HuH-7.5 (cell line): ENCODE results near the gene TMEM167B.
"Not testable (repeated sequence)": the region's sequence is repeated elsewhere in the genome, so short reads cannot be mapped to it uniquely, and the experiment has no call there.

Experiments
- DNase-seq: peaks from one replicate; pipeline ENCODE4 v3.0.0; 2011; ENCODE audit warnings: low spot score

TMEM167B gene

GRCh38 chr1:109090196-109091077, at the start of gene TMEM167B:
Gene TMEM167B (plus strand): TSS chr1:109090764. CDS start chr1:109090873, 109 bp downstream.
- peak; percentile 59 for DNase-seq

- DNase-seq: peak; percentile 22
Measured at GRCh38 chr1:109040989-109041620, 49.5 kb upstream of the TMEM167B start.

- DNase-seq: peak; percentile 95
Measured at GRCh38 chr1:109041621-109042468, 48.7 kb upstream of the TMEM167B start, which contains the start of gene WDR47. Gene WDR47 (minus strand): TSS chr1:109042102. CDS start chr1:109023512, 18,590 bp downstream.

GRCh38 chr1:109045595-109045994, 45.0 kb upstream of the TMEM167B start:
- DNase-seq: no peak

GRCh38 chr1:109046671-109047070, 43.9 kb upstream of the TMEM167B start:
- DNase-seq: no peak

GRCh38 chr1:109047339-109047738, 43.2 kb upstream of the TMEM167B start:
- no peak for DNase-seq

GRCh38 chr1:109048335-109048734, 42.2 kb upstream of the TMEM167B start:
- no peak for DNase-seq

GRCh38 chr1:109050228-109050995, 40.2 kb upstream of the TMEM167B start:
- DNase-seq: no peak

- DNase-seq: not testable (repeated sequence)
Measured at GRCh38 chr1:109052145-109052544, 38.4 kb upstream of the TMEM167B start.

- no peak for DNase-seq
Measured at GRCh38 chr1:109056064-109056463, 34.5 kb upstream of the TMEM167B start.

- no peak for DNase-seq
Measured at GRCh38 chr1:109059026-109059425, 31.5 kb upstream of the TMEM167B start.

GRCh38 chr1:109060707-109061106, 29.9 kb upstream of the TMEM167B start:
- no peak for DNase-seq

- no peak for DNase-seq
Measured at GRCh38 chr1:109061183-109061582, 29.4 kb upstream of the TMEM167B start.

GRCh38 chr1:109065137-109065536, 25.4 kb upstream of the TMEM167B start:
- DNase-seq: no peak

- DNase-seq: no peak
Measured at GRCh38 chr1:109067883-109068282, 22.7 kb upstream of the TMEM167B start.

GRCh38 chr1:109069294-109069693, 21.3 kb upstream of the TMEM167B start:
- DNase-seq: no peak

GRCh38 chr1:109075531-109076490, 14.8 kb upstream of the TMEM167B start, which contains the start of gene TAF13:
Gene TAF13 (minus strand): TSS chr1:109076003. CDS start chr1:109075947, 56 bp downstream.
- peak; percentile 91 for DNase-seq

- no peak for DNase-seq
Measured at GRCh38 chr1:109078317-109078716, 12.2 kb upstream of the TMEM167B start.

- no peak for DNase-seq
Measured at GRCh38 chr1:109079240-109079622, 11.3 kb upstream of the TMEM167B start.

- no peak for DNase-seq
Measured at GRCh38 chr1:109080441-109081082, 10.0 kb upstream of the TMEM167B start.
